Measurements from ENCODE around the gene CRELD2. TPM values are rescaled to one million over a fixed set of nuclear protein-coding genes. Genes with fewer than 3 reads are reported as not detected.

The CRELD2 gene
- total RNA-seq, 3 donors from 2014 or later, result 27.6 to 57.6 (median 32.2) TPM

GRCh38 chr22:49951678-49951985 lies 33.2 kb downstream of the CRELD2 start:
- H3K36me3 ChIP-seq (ENCODE audit: low read depth), result no peaks in the 10 kb centered on the region
- H3K4me1 ChIP-seq (ENCODE audit: low read depth), result peaks cover 34% of the 10 kb centered on the region
- TF ChIP-seq CTCF (IDR thresholded peaks at IDR 0.05), result no peak
- no peak for DNase-seq
- no peaks in the 10 kb centered on the region for H3K9me3 ChIP-seq
- intact Hi-C loops (cut with DNase I, micrococcal nuclease), result no loop called here
- H3K4me3 ChIP-seq, result no peak overlapping the region
- ATAC-seq, result no peak

GRCh38 chr22:49951986-49952896 lies 33.8 kb downstream of the CRELD2 start:
- DNase-seq (no peak), ATAC-seq (no peak)
- intact Hi-C loops (cut with DNase I, micrococcal nuclease), result no loop called here
- Histone ChIP-seq H3K36me3 (ENCODE audit: low read depth) (no peaks in the 10 kb centered on the region), H3K9me3 (no peaks in the 10 kb centered on the region), H3K4me1 (ENCODE audit: low read depth) (peaks cover 31% of the 10 kb centered on the region), H3K4me3 (no peak overlapping the region)
- no peak for TF ChIP-seq CTCF (IDR thresholded peaks at IDR 0.05)

GRCh38 chr22:49953027-49953679 lies 34.7 kb downstream of the CRELD2 start:
- intact Hi-C loops (cut with DNase I, micrococcal nuclease), result no loop called here
- no peak for ATAC-seq
- Histone ChIP-seq H3K36me3 (ENCODE audit: low read depth) (no peaks in the 10 kb centered on the region), H3K9me3 (no peaks in the 10 kb centered on the region), H3K4me3 (no peak overlapping the region), H3K4me1 (ENCODE audit: low read depth) (peaks cover 38% of the 10 kb centered on the region)
- TF ChIP-seq CTCF (IDR thresholded peaks at IDR 0.05), result no peak
- no peak for DNase-seq

- intact Hi-C loops (cut with DNase I, micrococcal nuclease), result no loop called here
- H3K4me1 ChIP-seq (ENCODE audit: low read depth), result peaks cover 38% of the 10 kb centered on the region
- peak in 1 of 3 donors; percentile 52 for DNase-seq
- no peaks in the 10 kb centered on the region for H3K36me3 ChIP-seq (ENCODE audit: low read depth)
- H3K9me3 ChIP-seq, result no peaks in the 10 kb centered on the region
- ATAC-seq, result no peak
- H3K4me3 ChIP-seq, result no peak overlapping the region
- TF ChIP-seq CTCF (IDR thresholded peaks at IDR 0.05), result no peak
Measured at GRCh38 chr22:49953680-49954344, 35.4 kb downstream of the CRELD2 start.

GRCh38 chr22:49954354-49954753 lies 35.9 kb downstream of the CRELD2 start:
- ATAC-seq (no peak), DNase-seq (peak in 1 of 3 donors; percentile 60)
- H3K4me3 ChIP-seq, result no peak overlapping the region
- H3K4me1 ChIP-seq (ENCODE audit: low read depth), result peaks cover 40% of the 10 kb centered on the region
- no peak for TF ChIP-seq CTCF (IDR thresholded peaks at IDR 0.05)
- H3K9me3 ChIP-seq, result no peaks in the 10 kb centered on the region
- intact Hi-C loops (cut with DNase I, micrococcal nuclease), result no loop called here
- H3K36me3 ChIP-seq (ENCODE audit: low read depth), result no peaks in the 10 kb centered on the region

Data from mucosa of descending colon (tissue), 3 donors.